ENCODE measurements around the gene ADGRG1.

Gene ADGRG1

DNA sequence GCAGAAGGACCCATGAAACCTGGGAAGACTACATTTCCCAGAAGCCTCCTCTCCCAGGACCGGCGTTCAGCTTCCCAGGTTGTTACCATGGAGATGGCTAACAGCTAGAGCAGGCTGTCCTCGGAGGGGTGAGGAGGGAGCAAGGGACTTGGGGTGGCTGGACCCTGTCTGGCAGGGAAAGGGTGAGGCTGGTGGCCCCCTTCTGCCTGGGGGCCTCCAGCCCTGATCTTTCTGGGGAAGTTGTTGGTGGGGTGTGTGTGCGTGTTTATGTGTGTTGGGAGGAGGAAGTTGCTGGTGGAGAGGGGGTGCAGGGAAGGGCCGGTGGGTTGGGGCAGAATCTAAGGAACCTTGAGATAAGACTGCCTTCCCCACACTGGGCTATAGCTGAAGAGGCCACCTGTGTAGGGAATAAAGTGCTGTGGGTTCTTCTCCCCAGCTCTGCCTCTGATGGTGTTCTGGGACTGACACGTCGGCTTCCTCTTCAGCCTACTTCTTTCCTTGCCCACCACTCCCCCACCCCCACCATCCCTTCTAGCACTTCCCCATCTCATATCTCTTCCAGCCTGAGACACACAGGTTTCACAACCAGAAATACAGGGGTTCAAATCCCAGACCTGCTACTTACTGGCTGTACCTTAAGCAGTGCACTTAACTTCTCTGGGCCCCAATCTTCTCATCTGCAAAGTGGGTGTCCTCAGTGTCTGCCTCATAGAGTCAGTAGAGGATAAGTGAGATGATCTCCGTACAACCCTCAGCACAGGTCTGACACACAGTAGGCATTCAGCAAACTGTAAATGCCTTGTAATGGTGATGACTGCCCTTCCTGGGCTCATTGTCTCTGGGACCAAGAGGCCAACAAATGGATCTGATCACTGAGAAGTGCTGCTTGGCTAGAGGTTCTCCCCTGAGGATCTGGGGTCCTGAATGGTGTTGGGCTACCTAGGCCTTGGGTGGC is 66.6 kb downstream of the ADGRG1 start, which contains the start of gene DRC7:
TSS of gene DRC7 (plus strand) at position 82 of the 955 bp plus-strand sequence. CDS start 3,144 bp downstream, outside the sequence.
- H3K4me3 ChIP-seq (ENCODE audit: control insufficient read depth in 1 of 7, extremely low read depth in 1 of 7, insufficient read depth in 4 of 7, low read depth in 2 of 7, low read length in 6 of 7): peak within 1 kb of the TSS in 4 of 7 experiments; percentile 22 to 52 (median 41)
- CTCF ChIA-PET: interaction anchor here (0.6 to 1.5 kb wide), 8 partner anchors 10 to 49 kb away, joined by 3 to 5 read pairs (median 3); partner anchors contain the start of gene KATNB1
- WGBS (ENCODE audit: insufficient coverage): 0% methylated on average over 3 of the region's 8 CpGs

DNA sequence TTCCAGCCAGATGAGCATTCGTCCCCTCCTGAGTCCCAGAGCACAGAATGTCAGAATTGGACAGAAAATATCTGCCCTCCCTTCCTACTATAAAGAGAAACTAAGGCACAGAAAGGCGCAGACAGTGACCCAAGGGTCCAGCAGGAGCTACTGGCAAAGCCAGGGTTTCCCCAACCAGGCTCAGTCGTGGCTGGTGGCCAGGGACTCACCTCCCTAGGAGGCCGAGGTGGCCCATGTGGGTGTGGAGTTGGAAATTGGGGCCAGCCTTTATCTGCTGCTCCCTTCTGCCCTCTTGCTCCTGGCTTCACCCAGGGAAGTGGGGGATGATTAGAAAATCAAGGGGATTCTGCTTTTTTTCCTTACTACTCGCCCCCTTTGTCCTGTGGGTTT is 67.2 kb downstream of the ADGRG1 start:
- Histone ChIP-seq H3K4me1 (ENCODE audit: control extremely low read depth in 1 of 4, control insufficient read depth in 4 of 4, insufficient read depth in 4 of 4, low read length in 3 of 4) (peaks cover 6 to 64% (median 54%) of the 10 kb centered on the region in 4 experiments), H3K36me3 (ENCODE audit: control insufficient read depth in 4 of 4, insufficient read depth in 4 of 4, low read length in 3 of 4) (no peaks in the 10 kb centered on the region), H3K27ac (ENCODE audit: insufficient read depth in 1 of 2, low read depth in 1 of 2, low read length in 2 of 2, poor library complexity in 1 of 2, severe bottlenecking in 2 of 2) (peak overlapping the region; percentile 36 to 95), H3K4me3 (ENCODE audit: control insufficient read depth in 1 of 7, extremely low read depth in 1 of 7, insufficient read depth in 4 of 7, low read depth in 2 of 7, low read length in 6 of 7) (peak overlapping the region in 1 of 7 experiments; percentile 30), H3K27me3 (replicated peaks in 2 of 5; ENCODE audit: control insufficient read depth in 4 of 5, insufficient read depth in 5 of 5, low read length in 4 of 5) (no peaks in the 10 kb centered on the region), H3K9me3 (ENCODE audit: control extremely low read depth in 1 of 5, control insufficient read depth in 4 of 5, insufficient read depth in 2 of 5, low read depth in 1 of 5, low read length in 4 of 5) (no peaks in the 10 kb centered on the region)
- DNase-seq: no peak
- WGBS (ENCODE audit: insufficient coverage): 66% methylated on average over 2 of the region's 5 CpGs
- POLR2A ChIA-PET: no interaction called here
- CTCF ChIA-PET: no interaction called here

More for the DNA sequence above, 66.6 kb downstream of the ADGRG1 start, which contains the start of gene DRC7:
- POLR2A ChIA-PET: interaction anchor here (0.6 kb wide), 1 partner anchor 42 kb away, joined by 3 read pairs; no protein-coding TSS in a partner anchor
- Histone ChIP-seq H3K27ac (ENCODE audit: insufficient read depth in 1 of 2, low read depth in 1 of 2, low read length in 2 of 2, poor library complexity in 1 of 2, severe bottlenecking in 2 of 2) (peak within 1 kb of the TSS; percentile 88 to 95), H3K4me1 (ENCODE audit: control extremely low read depth in 1 of 4, control insufficient read depth in 4 of 4, insufficient read depth in 4 of 4, low read length in 3 of 4) (peaks cover 6 to 69% (median 59%) of the 10 kb centered on the region in 4 experiments), H3K27me3 (replicated peaks in 2 of 5; ENCODE audit: control insufficient read depth in 4 of 5, insufficient read depth in 5 of 5, low read length in 4 of 5) (no peaks in the 10 kb centered on the region), H3K9me3 (ENCODE audit: control extremely low read depth in 1 of 5, control insufficient read depth in 4 of 5, insufficient read depth in 2 of 5, low read depth in 1 of 5, low read length in 4 of 5) (no peaks in the 10 kb centered on the region), H3K36me3 (ENCODE audit: control insufficient read depth in 4 of 4, insufficient read depth in 4 of 4, low read length in 3 of 4) (no peaks in the 10 kb centered on the region)
- DNase-seq: peak; percentile 93 to 99 (median 98)

DNA sequence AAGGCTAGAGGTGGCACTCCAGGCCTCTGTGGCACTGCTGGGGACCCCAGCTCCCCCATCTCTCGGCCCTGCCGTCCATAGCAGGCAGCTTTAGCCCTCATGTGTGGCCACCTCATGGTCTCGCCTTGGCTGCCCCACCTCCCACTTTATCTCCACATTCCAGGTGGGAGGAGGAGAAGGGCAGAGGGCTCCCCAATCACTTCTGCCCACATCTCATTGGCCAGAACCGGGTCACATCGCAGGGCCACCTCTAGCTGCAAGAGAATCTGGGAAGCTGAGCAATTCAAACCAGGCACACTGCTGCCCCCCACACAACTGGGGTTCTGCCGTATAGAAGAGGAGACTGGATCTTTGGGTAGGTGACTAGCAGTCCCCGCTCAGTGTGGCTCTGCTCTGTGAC is 67.8 kb downstream of the ADGRG1 start:
- POLR2A ChIA-PET: no interaction called here
- peaks cover 4 to 62% (median 53%) of the 10 kb centered on the region in 4 experiments for H3K4me1 ChIP-seq (ENCODE audit: control extremely low read depth in 1 of 4, control insufficient read depth in 4 of 4, insufficient read depth in 4 of 4, low read length in 3 of 4)
- peak in 1 of 3 donors; percentile 21 for DNase-seq
- 95% methylated on average over 5 of the region's 7 CpGs for WGBS (ENCODE audit: insufficient coverage)
- no peak overlapping the region for H3K4me3 ChIP-seq (ENCODE audit: control insufficient read depth in 1 of 7, extremely low read depth in 1 of 7, insufficient read depth in 4 of 7, low read depth in 2 of 7, low read length in 6 of 7)
- no peaks in the 10 kb centered on the region for H3K9me3 ChIP-seq (ENCODE audit: control extremely low read depth in 1 of 5, control insufficient read depth in 4 of 5, insufficient read depth in 2 of 5, low read depth in 1 of 5, low read length in 4 of 5)
- no peaks in the 10 kb centered on the region for H3K27me3 ChIP-seq (replicated peaks in 2 of 5; ENCODE audit: control insufficient read depth in 4 of 5, insufficient read depth in 5 of 5, low read length in 4 of 5)
- no peaks in the 10 kb centered on the region for H3K36me3 ChIP-seq (ENCODE audit: control insufficient read depth in 4 of 4, insufficient read depth in 4 of 4, low read length in 3 of 4)
- CTCF ChIA-PET: interaction anchor here (0.8 kb wide), 1 partner anchor 24 kb away, joined by 3 read pairs; no protein-coding TSS in a partner anchor
- peak overlapping the region in 1 of 2 experiments; percentile 95 for H3K27ac ChIP-seq (ENCODE audit: insufficient read depth in 1 of 2, low read depth in 1 of 2, low read length in 2 of 2, poor library complexity in 1 of 2, severe bottlenecking in 2 of 2)

DNA sequence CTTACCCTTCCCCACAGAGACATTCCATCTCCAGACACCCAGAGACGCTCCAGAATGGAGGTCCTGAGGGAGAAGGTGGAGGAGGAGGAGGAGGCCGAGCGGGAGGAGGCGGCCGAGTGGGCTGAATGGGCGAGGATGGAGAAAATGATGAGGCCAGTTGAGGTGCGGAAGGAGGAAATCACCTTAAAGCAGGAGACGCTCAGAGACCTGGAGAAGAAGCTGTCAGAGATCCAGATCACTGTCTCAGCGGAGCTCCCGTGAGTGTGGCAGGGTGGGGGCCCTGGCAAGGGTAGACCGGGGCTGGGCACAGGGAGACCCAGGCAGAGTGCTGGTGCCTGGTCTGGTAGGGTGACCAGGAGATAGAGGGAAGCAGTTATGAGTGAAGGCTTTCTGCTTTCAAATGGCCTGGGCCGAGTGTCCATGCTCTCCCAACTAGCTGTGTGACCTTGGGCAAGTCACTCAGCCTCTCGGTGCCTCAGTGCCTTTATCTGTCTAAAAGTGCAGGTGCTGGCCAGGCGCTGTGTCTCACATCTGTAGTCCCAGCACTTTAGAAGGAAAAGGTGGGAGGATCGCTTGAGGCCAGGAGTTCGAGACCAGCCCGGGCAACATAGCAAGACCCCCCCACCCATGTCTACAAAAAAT is 69.6 kb downstream of the ADGRG1 start:
- ChIA-PET CTCF (interaction anchor here (0.9 to 5.2 kb wide), 4 partner anchors 17 to 48 kb away, joined by 3 to 24 read pairs (median 3); no protein-coding TSS in a partner anchor), POLR2A (interaction anchor here (1.5 kb wide), 1 partner anchor 37 kb away, joined by 7 read pairs; the partner anchor contains the start of gene KATNB1)
- no peaks in the 10 kb centered on the region for H3K36me3 ChIP-seq (ENCODE audit: control insufficient read depth in 4 of 4, insufficient read depth in 4 of 4, low read length in 3 of 4)
- H3K27ac ChIP-seq (ENCODE audit: insufficient read depth in 1 of 2, low read depth in 1 of 2, low read length in 2 of 2, poor library complexity in 1 of 2, severe bottlenecking in 2 of 2): no peak overlapping the region
- no peaks in the 10 kb centered on the region for H3K9me3 ChIP-seq (ENCODE audit: control extremely low read depth in 1 of 5, control insufficient read depth in 4 of 5, insufficient read depth in 2 of 5, low read depth in 1 of 5, low read length in 4 of 5)
- no peak overlapping the region for H3K4me3 ChIP-seq (ENCODE audit: control insufficient read depth in 1 of 7, extremely low read depth in 1 of 7, insufficient read depth in 4 of 7, low read depth in 2 of 7, low read length in 6 of 7)
- WGBS (ENCODE audit: insufficient coverage): 99% methylated on average over 12 of the region's 17 CpGs
- no peaks in the 10 kb centered on the region for H3K27me3 ChIP-seq (replicated peaks in 2 of 5; ENCODE audit: control insufficient read depth in 4 of 5, insufficient read depth in 5 of 5, low read length in 4 of 5)
- no peak for DNase-seq
- H3K4me1 ChIP-seq (ENCODE audit: control extremely low read depth in 1 of 4, control insufficient read depth in 4 of 4, insufficient read depth in 4 of 4, low read length in 3 of 4): peaks cover 0 to 53% (median 47%) of the 10 kb centered on the region in 4 experiments

DNA sequence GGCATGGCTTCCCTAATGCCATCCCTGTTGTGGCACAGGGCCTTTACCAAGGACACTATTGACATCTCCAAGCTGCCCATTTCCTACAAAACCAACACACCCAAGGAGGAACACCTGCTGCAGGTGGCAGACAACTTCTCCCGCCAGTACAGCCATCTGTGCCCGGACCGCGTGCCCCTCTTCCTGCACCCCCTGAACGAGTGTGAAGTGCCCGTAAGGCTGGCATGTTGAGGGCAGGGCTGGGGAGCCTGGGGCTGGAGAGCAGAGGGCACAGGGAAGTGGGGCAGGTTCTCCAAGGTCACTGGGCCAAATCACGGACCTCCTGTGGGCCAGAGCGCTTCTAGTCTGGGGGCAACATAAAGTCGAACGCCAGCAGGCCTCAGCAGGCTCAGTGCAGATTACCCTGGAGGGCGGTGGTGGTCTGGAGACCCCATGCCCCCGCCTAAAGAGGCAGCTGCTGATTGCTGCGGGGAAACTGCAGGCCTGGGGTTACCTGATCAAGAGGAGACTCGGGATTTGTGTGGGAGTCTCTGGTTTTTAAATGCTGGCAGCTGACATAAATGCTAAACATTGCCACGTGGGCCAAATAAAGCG is 70.5 kb downstream of the ADGRG1 start:
- Histone ChIP-seq H3K27ac (ENCODE audit: insufficient read depth in 1 of 2, low read depth in 1 of 2, low read length in 2 of 2, poor library complexity in 1 of 2, severe bottlenecking in 2 of 2) (no peak overlapping the region), H3K27me3 (replicated peaks in 2 of 5; ENCODE audit: control insufficient read depth in 4 of 5, insufficient read depth in 5 of 5, low read length in 4 of 5) (no peaks in the 10 kb centered on the region), H3K4me1 (ENCODE audit: control extremely low read depth in 1 of 4, control insufficient read depth in 4 of 4, insufficient read depth in 4 of 4, low read length in 3 of 4) (peaks cover 0 to 48% (median 41%) of the 10 kb centered on the region in 4 experiments), H3K4me3 (ENCODE audit: control insufficient read depth in 1 of 7, extremely low read depth in 1 of 7, insufficient read depth in 4 of 7, low read depth in 2 of 7, low read length in 6 of 7) (no peak overlapping the region), H3K36me3 (ENCODE audit: control insufficient read depth in 4 of 4, insufficient read depth in 4 of 4, low read length in 3 of 4) (no peaks in the 10 kb centered on the region), H3K9me3 (ENCODE audit: control extremely low read depth in 1 of 5, control insufficient read depth in 4 of 5, insufficient read depth in 2 of 5, low read depth in 1 of 5, low read length in 4 of 5) (no peaks in the 10 kb centered on the region)
- ChIA-PET CTCF (interaction anchor here (0.9 to 5.2 kb wide), 6 partner anchors 16 to 50 kb away, joined by 3 to 24 read pairs (median 3); no protein-coding TSS in a partner anchor), POLR2A (interaction anchor here (1.5 kb wide), 1 partner anchor 36 kb away, joined by 7 read pairs; the partner anchor contains the start of gene KATNB1)
- no peak for DNase-seq
- 95% methylated on average over 12 of the region's 16 CpGs for WGBS (ENCODE audit: insufficient coverage)

DNA sequence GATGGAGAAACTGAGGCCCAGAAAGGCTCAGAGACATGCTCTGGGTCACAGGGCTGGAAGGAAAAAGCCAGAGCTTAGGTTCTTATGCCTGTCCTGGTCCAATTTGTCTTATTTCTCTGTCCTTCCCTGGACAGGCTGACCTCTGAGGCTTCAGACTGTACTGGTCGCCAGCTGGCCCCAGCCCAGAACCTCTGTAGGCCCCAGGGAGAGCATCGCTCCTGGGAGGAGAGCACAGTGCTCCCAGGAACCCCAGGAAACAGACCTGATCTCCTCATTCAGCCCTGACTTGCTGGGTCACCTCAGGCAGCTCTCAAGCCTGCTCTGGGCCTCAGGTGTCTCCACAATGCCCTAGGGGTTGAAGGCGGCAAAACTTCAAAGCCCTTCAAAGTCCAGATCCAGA is 71.1 kb downstream of the ADGRG1 start:
- Histone ChIP-seq H3K27ac (ENCODE audit: insufficient read depth in 1 of 2, low read depth in 1 of 2, low read length in 2 of 2, poor library complexity in 1 of 2, severe bottlenecking in 2 of 2) (no peak overlapping the region), H3K4me1 (ENCODE audit: control extremely low read depth in 1 of 4, control insufficient read depth in 4 of 4, insufficient read depth in 4 of 4, low read length in 3 of 4) (peaks cover 0 to 48% (median 41%) of the 10 kb centered on the region in 4 experiments), H3K27me3 (replicated peaks in 2 of 5; ENCODE audit: control insufficient read depth in 4 of 5, insufficient read depth in 5 of 5, low read length in 4 of 5) (no peaks in the 10 kb centered on the region), H3K4me3 (ENCODE audit: control insufficient read depth in 1 of 7, extremely low read depth in 1 of 7, insufficient read depth in 4 of 7, low read depth in 2 of 7, low read length in 6 of 7) (no peak overlapping the region), H3K9me3 (ENCODE audit: control extremely low read depth in 1 of 5, control insufficient read depth in 4 of 5, insufficient read depth in 2 of 5, low read depth in 1 of 5, low read length in 4 of 5) (no peaks in the 10 kb centered on the region), H3K36me3 (ENCODE audit: control insufficient read depth in 4 of 4, insufficient read depth in 4 of 4, low read length in 3 of 4) (no peaks in the 10 kb centered on the region)
- DNase-seq: no peak
- WGBS (ENCODE audit: insufficient coverage): 100% methylated on average over 3 of the region's 3 CpGs
- ChIA-PET CTCF (interaction anchor here (0.7 to 5.2 kb wide), 5 partner anchors 18 to 51 kb away, joined by 3 to 24 read pairs (median 5); no protein-coding TSS in a partner anchor), POLR2A (no interaction called here)
